HL-60 (cell line): ENCODE data around the gene OR52W1.

ENCODE experiments used
- CTCF ChIP-seq: IDR thresholded peaks from one replicate; pipeline ENCODE4 v1.5.1; 2011; ENCODE audit warnings: low read length, control low read depth, inconsistent platforms; ENCODE audit not compliant: insufficient read depth
- GABPA ChIP-seq: IDR thresholded peaks from 2 replicates; pipeline ENCODE4 v1.6.1; 2012; ENCODE audit warnings: low read depth

GRCh38 chr11:6237266-6237665 lies 38.2 kb downstream of the OR52W1 start:
- TF ChIP-seq CTCF (no peak), GABPA (no peak)
